Measurements from ENCODE around the gene ZNF132.
"Not testable (repeated sequence)": the region's sequence is repeated elsewhere in the genome, so short reads cannot be mapped to it uniquely, and the experiment has no call there.

Gene ZNF132

GRCh38 chr19:58408152-58409009 is 31.6 kb downstream of the ZNF132 start, which contains the start of gene ZNF584:
Gene ZNF584, plus strand, starts transcription at chr19:58408649. Its CDS starts 499 bp downstream, at chr19:58409148.
- Histone ChIP-seq H3K27ac (ENCODE audit: low read depth in 2 of 2, low read length in 2 of 2) (peak within 1 kb of the TSS; percentile 79 to 87), H3K4me3 (ENCODE audit: low read length in 2 of 2) (peak within 1 kb of the TSS; percentile 87 to 93), H3K27me3 (ENCODE audit: control insufficient read depth in 2 of 2, insufficient read depth in 2 of 2, low read length in 2 of 2) (no peaks in the 10 kb centered on the region), H3K4me1 (ENCODE audit: control insufficient read depth in 2 of 2, insufficient read depth in 2 of 2, low read length in 2 of 2) (peaks cover 7 to 17% of the 10 kb centered on the region in 2 donors), H3K36me3 (ENCODE audit: control insufficient read depth in 2 of 2, insufficient read depth in 2 of 2, low read length in 2 of 2) (no peaks in the 10 kb centered on the region), H3K9ac (ENCODE audit: low read depth in 1 of 2, low read length in 2 of 2) (peak within 1 kb of the TSS; percentile 83 to 93), H3K9me3 (ENCODE audit: control insufficient read depth in 2 of 2, low read length in 2 of 2) (no peaks in the 10 kb centered on the region)

- H3K4me1 ChIP-seq (ENCODE audit: control insufficient read depth in 2 of 2, insufficient read depth in 2 of 2, low read length in 2 of 2), result peaks cover 7 to 17% of the 10 kb centered on the region in 2 donors
- no peaks in the 10 kb centered on the region for H3K9me3 ChIP-seq (ENCODE audit: control insufficient read depth in 2 of 2, low read length in 2 of 2)
- no peaks in the 10 kb centered on the region for H3K36me3 ChIP-seq (ENCODE audit: control insufficient read depth in 2 of 2, insufficient read depth in 2 of 2, low read length in 2 of 2)
- peak overlapping the region; percentile 83 to 93 for H3K9ac ChIP-seq (ENCODE audit: low read depth in 1 of 2, low read length in 2 of 2)
- peak overlapping the region; percentile 79 to 87 for H3K27ac ChIP-seq (ENCODE audit: low read depth in 2 of 2, low read length in 2 of 2)
- H3K27me3 ChIP-seq (ENCODE audit: control insufficient read depth in 2 of 2, insufficient read depth in 2 of 2, low read length in 2 of 2), result no peaks in the 10 kb centered on the region
- peak overlapping the region; percentile 87 to 93 for H3K4me3 ChIP-seq (ENCODE audit: low read length in 2 of 2)
These were observed 32.2 kb downstream of the ZNF132 start for GRCh38 chr19:58407658-58408151.

GRCh38 chr19:58406818-58407657 is 32.9 kb downstream of the ZNF132 start:
- peak overlapping the region in 1 of 2 donors; percentile 93 for H3K4me3 ChIP-seq (ENCODE audit: low read length in 2 of 2)
- H3K4me1 ChIP-seq (ENCODE audit: control insufficient read depth in 2 of 2, insufficient read depth in 2 of 2, low read length in 2 of 2), result peaks cover 9 to 17% of the 10 kb centered on the region in 2 donors
- H3K9me3 ChIP-seq (ENCODE audit: control insufficient read depth in 2 of 2, low read length in 2 of 2), result no peaks in the 10 kb centered on the region
- H3K9ac ChIP-seq (ENCODE audit: low read depth in 1 of 2, low read length in 2 of 2), result no peak overlapping the region
- H3K27ac ChIP-seq (ENCODE audit: low read depth in 2 of 2, low read length in 2 of 2), result no peak overlapping the region
- H3K27me3 ChIP-seq (ENCODE audit: control insufficient read depth in 2 of 2, insufficient read depth in 2 of 2, low read length in 2 of 2), result no peaks in the 10 kb centered on the region
- H3K36me3 ChIP-seq (ENCODE audit: control insufficient read depth in 2 of 2, insufficient read depth in 2 of 2, low read length in 2 of 2), result no peaks in the 10 kb centered on the region

- H3K9me3 ChIP-seq (ENCODE audit: control insufficient read depth in 2 of 2, low read length in 2 of 2); H3K4me3 ChIP-seq (ENCODE audit: low read length in 2 of 2); H3K9ac ChIP-seq (ENCODE audit: low read depth in 1 of 2, low read length in 2 of 2); H3K27me3 ChIP-seq (ENCODE audit: control insufficient read depth in 2 of 2, insufficient read depth in 2 of 2, low read length in 2 of 2); H3K27ac ChIP-seq (ENCODE audit: low read depth in 2 of 2, low read length in 2 of 2); H3K36me3 ChIP-seq (ENCODE audit: control insufficient read depth in 2 of 2, insufficient read depth in 2 of 2, low read length in 2 of 2): not testable (repeated sequence)
- peaks cover 13 to 15% of the 10 kb centered on the region in 2 donors for H3K4me1 ChIP-seq (ENCODE audit: control insufficient read depth in 2 of 2, insufficient read depth in 2 of 2, low read length in 2 of 2)
These were observed 36.0 kb downstream of the ZNF132 start for GRCh38 chr19:58403920-58404478.

- Histone ChIP-seq H3K9me3 (ENCODE audit: control insufficient read depth in 2 of 2, low read length in 2 of 2) (no peaks in the 10 kb centered on the region), H3K27me3 (ENCODE audit: control insufficient read depth in 2 of 2, insufficient read depth in 2 of 2, low read length in 2 of 2) (peaks cover 9 to 15% of the 10 kb centered on the region in 2 donors), H3K4me1 (ENCODE audit: control insufficient read depth in 2 of 2, insufficient read depth in 2 of 2, low read length in 2 of 2) (peaks cover 7 to 11% of the 10 kb centered on the region in 2 donors), H3K27ac (ENCODE audit: low read depth in 2 of 2, low read length in 2 of 2) (no peak overlapping the region), H3K9ac (ENCODE audit: low read depth in 1 of 2, low read length in 2 of 2) (no peak overlapping the region), H3K36me3 (ENCODE audit: control insufficient read depth in 2 of 2, insufficient read depth in 2 of 2, low read length in 2 of 2) (no peaks in the 10 kb centered on the region), H3K4me3 (ENCODE audit: low read length in 2 of 2) (peak overlapping the region; percentile 78 to 88)
These were observed 38.0 kb downstream of the ZNF132 start for GRCh38 chr19:58401840-58402421.

- H3K27me3 ChIP-seq (ENCODE audit: control insufficient read depth in 2 of 2, insufficient read depth in 2 of 2, low read length in 2 of 2), result peaks cover 10 to 17% of the 10 kb centered on the region in 2 donors
- no peaks in the 10 kb centered on the region for H3K36me3 ChIP-seq (ENCODE audit: control insufficient read depth in 2 of 2, insufficient read depth in 2 of 2, low read length in 2 of 2)
- peak overlapping the region in 1 of 2 donors; percentile 58 for H3K27ac ChIP-seq (ENCODE audit: low read depth in 2 of 2, low read length in 2 of 2)
- H3K4me3 ChIP-seq (ENCODE audit: low read length in 2 of 2), result peak overlapping the region; percentile 82 to 88
- peak overlapping the region; percentile 47 to 69 for H3K9ac ChIP-seq (ENCODE audit: low read depth in 1 of 2, low read length in 2 of 2)
- peaks cover 7 to 11% of the 10 kb centered on the region in 2 donors for H3K4me1 ChIP-seq (ENCODE audit: control insufficient read depth in 2 of 2, insufficient read depth in 2 of 2, low read length in 2 of 2)
- H3K9me3 ChIP-seq (ENCODE audit: control insufficient read depth in 2 of 2, low read length in 2 of 2), result no peaks in the 10 kb centered on the region
These were observed 38.8 kb downstream of the ZNF132 start for GRCh38 chr19:58400916-58401839.

GRCh38 chr19:58400316-58400915 is 39.5 kb downstream of the ZNF132 start:
- Histone ChIP-seq H3K27me3 (ENCODE audit: control insufficient read depth in 2 of 2, insufficient read depth in 2 of 2, low read length in 2 of 2) (peaks cover 13 to 22% of the 10 kb centered on the region in 2 donors), H3K4me3 (ENCODE audit: low read length in 2 of 2) (peak overlapping the region; percentile 82 to 88), H3K36me3 (ENCODE audit: control insufficient read depth in 2 of 2, insufficient read depth in 2 of 2, low read length in 2 of 2) (no peaks in the 10 kb centered on the region), H3K27ac (ENCODE audit: low read depth in 2 of 2, low read length in 2 of 2) (no peak overlapping the region), H3K9me3 (ENCODE audit: control insufficient read depth in 2 of 2, low read length in 2 of 2) (no peaks in the 10 kb centered on the region), H3K4me1 (ENCODE audit: control insufficient read depth in 2 of 2, insufficient read depth in 2 of 2, low read length in 2 of 2) (peaks cover 10 to 14% of the 10 kb centered on the region in 2 donors), H3K9ac (ENCODE audit: low read depth in 1 of 2, low read length in 2 of 2) (peak overlapping the region; percentile 20 to 69)

- Histone ChIP-seq H3K4me3 (ENCODE audit: low read length in 2 of 2) (no peak overlapping the region), H3K4me1 (ENCODE audit: control insufficient read depth in 2 of 2, insufficient read depth in 2 of 2, low read length in 2 of 2) (peaks cover 10 to 14% of the 10 kb centered on the region in 2 donors), H3K27me3 (ENCODE audit: control insufficient read depth in 2 of 2, insufficient read depth in 2 of 2, low read length in 2 of 2) (peaks cover 13 to 23% of the 10 kb centered on the region in 2 donors), H3K9ac (ENCODE audit: low read depth in 1 of 2, low read length in 2 of 2) (no peak overlapping the region), H3K9me3 (ENCODE audit: control insufficient read depth in 2 of 2, low read length in 2 of 2) (no peaks in the 10 kb centered on the region), H3K27ac (ENCODE audit: low read depth in 2 of 2, low read length in 2 of 2) (no peak overlapping the region), H3K36me3 (ENCODE audit: control insufficient read depth in 2 of 2, insufficient read depth in 2 of 2, low read length in 2 of 2) (peaks cover 2% of the 10 kb centered on the region in 2 donors)
These were observed 40.0 kb downstream of the ZNF132 start for GRCh38 chr19:58399903-58400302.

Data from mucosa of rectum (tissue), 2 donors.